Dedifferentiated amniotic fluid mesenchymal stem cell (primary cell): ENCODE results near the gene HMOX2.

Experiments
- DNase-seq: peaks from one replicate; pipeline ENCODE4 v3.0.0-alpha.2; 2016; ENCODE audit errors: extremely low spot score

Gene HMOX2

DNA sequence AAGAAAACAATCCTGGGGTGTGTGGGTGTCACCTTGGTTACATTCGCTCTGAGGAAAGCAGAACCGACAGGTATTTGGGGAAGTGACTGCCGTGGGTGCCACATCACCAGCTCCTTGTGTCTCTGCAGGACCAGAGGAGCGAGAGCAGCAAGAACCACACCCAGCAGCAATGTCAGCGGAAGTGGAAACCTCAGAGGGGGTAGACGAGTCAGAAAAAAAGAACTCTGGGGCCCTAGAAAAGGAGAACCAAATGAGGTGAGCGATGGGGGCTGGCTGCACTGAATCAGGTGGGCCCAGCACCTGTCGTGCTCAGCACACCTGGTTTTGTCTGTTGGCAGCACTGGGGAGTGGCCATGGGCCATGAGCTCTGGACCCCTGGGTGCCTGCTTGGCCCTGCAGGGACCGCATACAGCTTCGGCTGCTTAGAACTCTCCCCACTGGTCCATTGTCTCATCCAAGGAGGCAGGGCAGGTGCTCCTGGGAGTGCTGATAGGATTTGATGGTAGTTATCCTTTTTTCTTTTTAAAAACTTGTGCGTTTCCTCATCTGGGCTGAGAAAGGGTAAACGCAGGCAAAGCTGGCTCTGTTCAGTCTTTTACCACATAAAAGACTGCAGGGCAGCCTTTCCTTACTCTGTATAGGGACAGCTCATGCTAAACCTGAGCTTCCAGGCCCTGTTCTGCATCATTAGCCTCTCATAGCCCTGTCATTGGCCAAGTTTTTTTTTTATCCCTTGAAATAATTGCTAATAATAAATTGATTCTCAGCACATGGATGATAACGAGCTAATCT, 29.4 kb downstream of the HMOX2 start:
- no peak for DNase-seq

DNA sequence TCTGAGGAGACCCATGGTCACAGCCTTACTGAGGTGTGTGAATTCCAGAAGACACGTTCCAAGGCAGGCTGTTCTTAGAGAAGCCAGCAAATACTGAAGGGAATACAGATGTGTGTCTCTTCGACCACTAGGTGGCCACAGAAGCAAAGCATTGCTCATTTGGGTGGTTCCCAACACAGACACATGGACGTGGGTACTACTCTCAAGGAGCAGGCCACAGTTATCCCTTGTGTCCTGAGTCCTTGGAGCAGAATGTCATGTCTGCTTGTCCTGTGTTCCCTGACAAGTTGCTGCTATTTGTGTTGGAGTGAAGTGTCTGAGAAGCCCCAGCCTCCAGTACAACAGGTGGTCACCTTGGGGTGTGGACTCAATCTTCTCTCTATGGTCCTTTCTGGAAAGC, 30.3 kb downstream of the HMOX2 start:
- peak; percentile 85 for DNase-seq

DNA sequence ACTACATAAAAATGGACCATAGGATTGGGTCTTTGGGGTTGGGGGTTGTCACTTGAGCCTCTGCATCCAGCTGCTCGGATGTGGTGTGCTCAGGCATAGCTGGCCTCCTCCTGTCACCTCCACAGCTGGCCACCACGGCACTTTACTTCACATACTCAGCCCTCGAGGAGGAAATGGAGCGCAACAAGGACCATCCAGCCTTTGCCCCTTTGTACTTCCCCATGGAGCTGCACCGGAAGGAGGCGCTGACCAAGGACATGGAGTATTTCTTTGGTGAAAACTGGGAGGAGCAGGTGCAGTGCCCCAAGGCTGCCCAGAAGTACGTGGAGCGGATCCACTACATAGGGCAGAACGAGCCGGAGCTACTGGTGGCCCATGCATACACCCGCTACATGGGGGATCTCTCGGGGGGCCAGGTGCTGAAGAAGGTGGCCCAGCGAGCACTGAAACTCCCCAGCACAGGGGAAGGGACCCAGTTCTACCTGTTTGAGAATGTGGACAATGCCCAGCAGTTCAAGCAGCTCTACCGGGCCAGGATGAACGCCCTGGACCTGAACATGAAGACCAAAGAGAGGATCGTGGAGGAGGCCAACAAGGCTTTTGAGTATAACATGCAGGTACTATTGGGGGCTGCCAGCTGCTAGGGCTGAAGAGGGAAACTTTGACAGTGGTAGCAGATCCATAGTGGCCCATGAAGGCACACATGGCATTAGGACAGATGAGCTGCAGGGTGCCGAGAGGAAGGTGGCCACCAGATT, 31.6 kb downstream of the HMOX2 start:
- DNase-seq: no peak

DNA sequence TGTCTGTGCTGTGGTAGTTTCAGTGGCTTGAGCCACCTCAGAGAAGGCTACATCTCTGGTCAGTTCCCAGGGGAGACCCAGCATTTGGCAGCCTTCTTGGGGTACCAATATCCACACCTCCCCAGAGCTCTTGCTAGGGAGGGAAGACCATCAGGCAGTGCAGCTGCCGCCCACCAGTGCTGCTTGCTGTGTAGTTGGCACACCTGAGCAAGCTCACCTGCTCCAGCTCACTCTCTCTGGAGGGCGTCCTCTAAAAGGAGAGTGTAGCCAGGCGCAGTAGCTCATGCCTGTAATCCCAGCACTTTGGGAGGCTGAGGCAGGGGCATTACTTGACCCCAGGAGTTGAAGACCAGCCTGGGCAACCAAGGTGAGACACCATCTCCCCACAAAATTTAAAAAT, 32.6 kb downstream of the HMOX2 start:
- DNase-seq: no peak

DNA sequence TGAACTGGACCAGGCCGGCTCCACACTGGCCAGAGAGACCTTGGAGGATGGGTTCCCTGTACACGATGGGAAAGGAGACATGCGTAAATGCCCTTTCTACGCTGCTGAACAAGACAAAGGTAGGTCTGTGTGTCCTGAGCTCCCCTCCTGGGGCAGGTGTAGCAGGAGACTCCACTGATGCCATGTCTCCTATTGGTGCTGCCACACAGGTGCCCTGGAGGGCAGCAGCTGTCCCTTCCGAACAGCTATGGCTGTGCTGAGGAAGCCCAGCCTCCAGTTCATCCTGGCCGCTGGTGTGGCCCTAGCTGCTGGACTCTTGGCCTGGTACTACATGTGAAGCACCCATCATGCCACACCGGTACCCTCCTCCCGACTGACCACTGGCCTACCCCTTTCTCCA, 33.2 kb downstream of the HMOX2 start:
- DNase-seq: no peak

DNA sequence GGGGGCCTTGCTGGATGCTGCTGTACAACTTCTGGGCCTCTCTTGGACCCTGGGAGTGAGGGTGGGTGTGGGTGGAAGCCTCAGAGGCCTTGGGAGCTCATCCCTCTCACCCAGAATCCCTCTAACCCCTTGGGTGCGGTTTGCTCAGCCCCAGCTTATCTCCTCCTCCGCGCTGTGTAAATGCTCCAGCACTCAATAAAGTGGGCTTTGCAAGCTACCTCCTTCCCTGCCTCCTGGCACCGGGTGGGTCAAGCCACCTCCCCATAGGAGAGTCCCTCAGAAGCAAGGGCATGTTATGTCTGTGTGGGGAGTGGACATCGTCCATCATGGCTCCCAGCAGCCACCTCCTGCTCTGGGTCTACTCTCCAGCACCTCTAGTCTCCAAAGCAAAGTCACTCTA, 33.9 kb downstream of the HMOX2 start:
- DNase-seq: no peak

DNA sequence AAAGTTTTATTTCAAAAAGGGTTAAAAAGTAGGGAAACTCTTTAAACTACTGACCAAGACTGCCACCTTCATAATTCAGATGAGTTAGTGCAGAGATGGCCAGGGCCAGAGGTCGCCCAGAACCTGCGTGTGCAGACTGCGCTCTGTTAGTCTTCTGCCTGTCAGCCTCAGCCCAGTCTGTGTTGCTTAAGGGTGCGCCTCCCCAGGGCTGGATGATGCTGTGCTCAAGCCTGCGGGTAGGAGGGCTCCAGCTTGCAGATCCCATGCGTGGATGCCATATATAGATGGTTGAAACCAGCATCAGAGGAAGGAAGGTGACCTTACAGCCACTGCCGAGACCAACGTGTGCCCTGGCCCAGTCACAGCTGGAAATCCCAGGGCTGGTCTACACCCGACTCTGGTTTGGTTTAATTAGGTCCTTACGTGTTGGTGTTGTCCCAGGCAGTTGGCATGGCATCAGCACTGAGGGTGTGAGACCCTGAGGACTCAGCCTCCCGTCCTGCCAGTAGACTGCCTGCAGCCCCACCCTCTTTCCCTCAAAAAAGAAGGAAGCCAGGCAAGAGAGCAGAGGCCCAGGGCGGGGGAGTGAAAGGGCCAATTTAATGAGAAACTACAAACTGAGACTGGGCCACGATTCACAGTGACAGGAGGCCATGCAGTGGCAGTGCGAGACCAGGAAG, 34.7 kb downstream of the HMOX2 start:
- no peak for DNase-seq

DNA sequence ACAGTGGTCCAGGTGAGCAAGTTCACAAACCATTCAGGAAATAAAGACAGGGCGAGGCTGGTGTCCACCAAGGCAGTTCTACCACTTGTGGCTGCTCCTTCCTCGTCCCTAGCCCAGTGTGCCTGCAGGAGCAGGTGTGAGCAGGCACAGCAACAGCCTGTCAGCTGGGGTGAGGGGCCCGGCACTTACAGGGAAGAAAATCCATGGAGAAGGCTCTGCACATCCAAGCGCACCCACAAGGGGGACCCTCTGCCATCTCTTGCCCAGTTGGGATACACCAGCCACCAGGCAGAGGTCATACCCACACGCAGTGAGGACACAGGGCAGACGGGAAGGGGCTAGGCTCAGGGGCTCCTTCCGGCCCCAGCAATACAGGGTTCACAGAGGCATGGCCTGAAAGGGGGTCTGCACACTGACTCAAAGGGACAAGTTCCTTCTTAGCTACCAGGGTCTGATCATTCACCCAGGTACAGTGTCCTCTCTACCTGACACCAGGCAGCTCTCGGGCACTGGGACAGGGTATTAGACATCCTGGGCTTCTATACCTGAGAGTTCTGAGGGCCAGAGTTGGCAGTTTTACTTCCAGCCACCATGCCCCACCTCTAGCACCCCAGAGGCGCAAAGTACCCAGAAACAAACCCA, 35.4 kb downstream of the HMOX2 start:
- no peak for DNase-seq

DNA sequence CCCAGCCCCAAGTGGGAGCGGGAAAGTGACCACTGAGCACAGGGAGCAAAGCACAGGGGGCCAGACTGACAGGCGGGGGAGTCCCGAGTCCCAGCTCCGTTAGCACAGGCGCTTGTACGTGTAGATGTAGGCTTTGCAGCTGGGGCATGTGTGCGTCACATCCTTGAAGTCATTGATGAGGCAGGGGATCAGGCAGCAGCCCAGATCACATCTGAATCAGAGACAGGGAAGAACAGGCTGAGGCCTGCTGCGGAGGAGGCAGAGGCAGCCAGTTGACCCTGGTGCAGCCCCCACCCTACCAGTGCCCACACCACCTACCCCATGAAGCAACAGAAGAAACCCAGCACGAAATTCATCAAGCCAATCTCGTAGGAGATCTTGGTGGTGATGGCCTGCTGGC, 36.3 kb downstream of the HMOX2 start:
- DNase-seq: no peak

DNA sequence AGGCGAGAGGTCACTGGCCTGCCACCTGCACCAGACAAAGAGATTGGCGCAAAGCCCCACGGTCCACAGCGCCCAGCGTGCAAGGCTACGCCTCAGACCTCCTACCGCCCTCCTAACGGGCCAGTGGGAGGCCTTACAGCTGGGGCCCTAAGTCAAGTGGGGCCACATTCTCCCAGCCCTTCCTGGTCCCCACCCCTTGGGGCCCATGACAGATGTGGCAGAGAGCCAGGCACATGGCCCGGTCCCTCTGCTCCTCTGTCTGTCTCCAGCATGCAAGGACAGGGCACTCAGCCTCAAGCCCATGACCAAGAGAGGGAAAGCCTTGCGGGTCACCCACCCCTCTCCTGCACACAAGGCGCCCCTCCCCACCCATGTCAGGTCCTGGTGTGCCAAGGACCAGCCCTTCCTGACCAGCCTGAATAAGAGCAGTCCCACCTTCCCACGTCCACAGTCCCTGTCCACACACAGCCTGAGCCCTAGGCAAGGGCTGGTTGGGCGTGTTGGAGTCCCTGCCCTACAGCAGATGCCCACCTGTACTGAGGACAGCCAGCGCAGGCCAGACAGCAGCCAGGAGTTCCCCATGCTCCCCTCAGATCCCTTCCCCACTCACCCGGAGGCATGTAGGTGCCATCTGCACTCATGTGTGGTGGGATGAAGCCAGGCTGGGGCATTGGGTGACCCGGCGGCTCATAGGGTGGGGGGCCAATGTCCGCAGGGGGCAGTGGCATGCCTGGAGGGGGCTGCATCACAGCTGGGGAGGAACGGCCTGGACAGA, 37.1 kb downstream of the HMOX2 start:
- no peak for DNase-seq

DNA sequence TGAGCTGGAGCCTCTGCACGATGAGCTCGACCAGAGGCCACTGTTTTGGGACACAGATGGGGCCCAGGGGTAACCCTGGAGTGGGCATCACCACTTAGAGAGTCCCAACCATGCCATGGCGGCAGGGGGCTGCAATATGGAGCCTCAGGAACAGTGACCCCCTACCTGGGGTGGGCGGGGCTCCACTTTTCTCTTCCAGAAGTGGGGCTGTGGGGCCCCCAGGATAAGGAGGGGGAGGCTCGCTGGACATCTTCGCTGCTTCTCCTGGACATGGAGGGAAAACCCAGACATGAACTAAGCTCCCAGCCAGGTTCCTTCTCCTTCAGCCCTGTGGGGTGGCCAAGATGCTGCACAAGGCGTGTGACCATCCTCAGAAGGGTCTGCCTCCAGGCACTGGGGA, 37.7 kb downstream of the HMOX2 start:
- no peak for DNase-seq

DNA sequence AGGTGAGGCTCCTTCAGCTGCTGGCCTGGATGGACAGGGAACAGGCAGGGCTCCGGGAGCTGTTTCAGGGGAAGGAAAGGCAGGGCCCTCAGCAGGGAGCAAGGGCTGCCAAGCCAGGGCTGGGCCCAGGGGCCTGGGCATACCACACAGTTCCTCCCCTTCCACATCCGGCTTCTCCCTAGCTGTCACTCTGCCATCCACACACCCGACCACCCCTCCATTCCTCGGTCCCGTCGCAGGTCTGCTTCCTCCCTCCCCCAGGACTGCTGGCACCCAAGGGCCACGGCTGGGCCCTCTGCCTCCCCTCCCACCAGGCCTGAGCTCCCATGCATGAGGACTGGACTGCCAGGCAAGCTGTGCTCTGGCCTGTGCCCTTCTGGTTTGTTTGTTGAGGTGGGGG, 38.4 kb downstream of the HMOX2 start:
- DNase-seq: no peak

DNA sequence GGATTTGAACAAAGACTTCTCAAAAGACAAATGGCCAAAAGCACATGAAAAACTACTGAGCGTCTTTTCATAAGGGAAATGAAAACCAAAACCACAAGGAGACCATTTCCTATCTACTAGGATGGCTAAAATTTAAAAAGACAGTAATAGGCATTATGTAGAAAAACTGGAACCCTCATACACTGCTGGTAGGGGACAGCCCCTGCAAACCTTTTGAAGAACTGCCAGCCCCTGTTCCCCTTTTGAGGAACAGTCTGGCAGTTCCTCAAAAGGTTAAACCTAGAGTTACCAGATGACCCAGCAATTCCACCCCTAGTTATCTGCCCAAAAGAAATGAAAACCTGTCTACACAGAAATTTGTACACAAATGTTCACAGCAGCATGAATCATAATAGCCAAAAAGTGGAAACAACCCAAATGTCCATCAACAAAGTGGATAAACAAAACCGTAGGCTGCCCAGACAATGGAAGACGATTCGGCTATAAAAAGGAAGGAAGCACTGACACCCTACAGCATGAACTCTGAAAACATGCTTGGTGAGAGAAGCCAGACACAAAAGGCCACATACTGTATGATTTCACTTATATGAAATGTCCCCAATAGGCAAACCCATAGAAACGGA, 39.5 kb downstream of the HMOX2 start:
- no peak for DNase-seq

DNA sequence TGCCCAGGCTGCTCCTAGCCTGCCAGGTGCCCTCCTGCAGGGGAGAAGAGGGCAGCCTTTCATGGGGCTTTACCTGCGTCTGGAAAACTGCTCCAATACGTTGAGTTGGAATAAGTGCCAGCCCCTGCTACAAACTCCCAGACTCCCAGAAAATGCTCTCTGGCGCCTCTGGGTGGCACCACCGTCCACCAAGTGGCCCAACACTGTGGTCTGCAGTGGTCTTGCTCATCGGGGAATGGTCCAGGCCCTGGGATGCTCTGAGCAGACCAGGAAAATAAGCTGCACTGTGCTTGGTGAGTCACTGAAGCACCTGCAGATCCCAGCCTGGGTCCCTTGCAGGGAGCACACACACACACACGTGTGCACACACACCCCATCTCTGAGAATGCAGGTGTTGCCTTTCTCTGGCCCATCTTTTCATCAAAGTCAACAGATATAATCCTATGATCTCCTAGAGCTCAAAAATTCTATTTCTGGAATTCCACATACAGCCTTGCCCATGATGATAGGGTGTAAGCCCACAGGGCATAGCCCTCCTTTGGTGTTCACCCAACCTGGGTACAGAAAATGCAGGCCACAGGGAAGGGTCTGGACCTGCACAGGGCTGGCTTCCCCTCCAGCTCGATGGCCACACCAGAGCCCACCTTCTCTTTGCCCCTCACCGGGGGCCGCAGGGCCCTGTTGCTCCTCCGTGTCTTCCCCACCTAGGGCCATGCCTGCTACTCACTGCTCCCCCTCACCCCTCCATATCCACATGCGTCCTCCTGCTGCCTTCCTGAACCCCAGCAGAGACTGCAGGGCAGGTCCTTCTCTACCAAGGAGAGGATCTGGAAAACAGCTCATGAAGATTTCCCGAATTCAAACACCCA, 41.8 kb downstream of the HMOX2 start:
- DNase-seq: no peak

DNA sequence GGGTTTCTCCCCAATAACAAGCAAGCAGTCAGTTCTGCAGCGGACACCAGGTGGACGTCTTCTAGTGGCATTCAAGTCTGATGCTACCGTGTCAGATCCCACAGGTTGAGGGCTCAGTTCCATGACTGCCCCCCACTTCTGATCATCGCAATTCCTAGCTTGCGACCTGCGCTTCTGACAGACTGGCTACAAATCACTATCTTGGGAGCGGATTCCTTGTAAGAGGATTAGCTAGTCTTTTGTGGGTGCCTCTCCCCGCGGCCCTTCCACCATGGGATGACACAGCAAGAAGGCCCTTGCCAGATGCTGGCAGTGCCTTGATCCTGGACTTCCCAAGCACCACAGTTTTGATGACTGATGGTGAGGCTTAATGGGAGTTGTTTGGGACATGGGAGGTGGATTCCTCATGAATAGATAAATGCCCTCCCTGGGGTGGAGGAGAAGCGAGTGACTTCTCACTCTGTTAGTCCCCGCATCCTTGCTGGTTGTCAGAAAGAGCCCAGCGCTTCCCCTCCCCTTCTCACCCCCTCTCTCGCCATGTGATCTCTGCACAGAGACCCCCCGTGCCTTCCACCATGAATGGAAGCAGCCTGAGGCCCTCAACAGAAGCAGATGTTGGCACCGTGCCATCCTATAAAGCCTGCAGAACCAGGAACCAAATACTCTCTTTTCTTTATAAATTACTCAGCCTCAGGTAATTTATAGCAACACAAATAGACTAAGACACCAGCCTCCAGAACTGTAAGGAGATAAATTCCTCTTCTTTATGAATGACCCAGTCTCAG, 43.3 kb downstream of the HMOX2 start:
- DNase-seq: no peak

DNA sequence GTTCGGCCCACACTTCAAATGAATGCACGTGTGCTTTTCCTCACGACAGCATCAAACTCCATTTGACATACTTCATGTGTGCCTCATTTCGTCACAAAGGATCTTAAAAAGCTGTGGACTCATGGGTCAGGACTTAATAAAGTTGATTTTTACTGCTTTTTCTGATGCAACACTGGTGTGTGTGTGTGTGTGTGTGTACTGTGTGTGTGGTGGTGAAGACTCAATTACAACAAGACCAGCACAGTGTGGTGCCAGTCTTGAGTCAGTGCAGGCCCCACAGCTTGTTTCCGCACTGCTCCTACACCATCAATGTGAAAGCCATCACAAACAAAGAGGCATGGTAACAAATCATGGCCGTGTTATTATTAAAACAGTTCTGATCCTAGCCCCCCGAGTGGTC, 44.7 kb downstream of the HMOX2 start:
- no peak for DNase-seq

DNA sequence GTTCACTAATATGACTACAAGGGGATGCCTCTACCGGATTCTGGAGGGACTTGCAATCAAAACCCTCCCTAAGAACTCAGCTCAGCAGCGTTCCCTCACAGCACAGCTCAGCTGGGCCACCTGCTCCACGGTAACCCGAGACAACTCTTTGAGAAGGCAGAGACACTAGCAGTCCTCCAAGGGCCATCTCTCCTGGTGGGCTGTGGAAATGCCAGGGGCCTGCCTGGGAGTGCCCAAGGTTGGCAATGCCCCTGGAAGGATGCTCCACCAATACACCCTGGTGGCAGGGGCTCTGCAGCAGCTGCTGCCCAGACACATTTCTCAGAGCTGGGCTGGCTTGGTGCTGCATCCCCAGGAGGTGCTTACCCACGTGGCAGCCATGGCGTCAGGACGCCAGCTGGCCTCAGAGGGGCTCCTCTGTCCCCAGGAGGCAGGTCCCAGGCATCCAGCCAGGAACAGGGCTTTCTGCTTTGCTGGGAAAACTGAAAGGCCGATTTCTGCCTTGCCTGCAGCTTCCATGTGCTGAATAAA, 45.9 kb downstream of the HMOX2 start:
- DNase-seq: no peak

DNA sequence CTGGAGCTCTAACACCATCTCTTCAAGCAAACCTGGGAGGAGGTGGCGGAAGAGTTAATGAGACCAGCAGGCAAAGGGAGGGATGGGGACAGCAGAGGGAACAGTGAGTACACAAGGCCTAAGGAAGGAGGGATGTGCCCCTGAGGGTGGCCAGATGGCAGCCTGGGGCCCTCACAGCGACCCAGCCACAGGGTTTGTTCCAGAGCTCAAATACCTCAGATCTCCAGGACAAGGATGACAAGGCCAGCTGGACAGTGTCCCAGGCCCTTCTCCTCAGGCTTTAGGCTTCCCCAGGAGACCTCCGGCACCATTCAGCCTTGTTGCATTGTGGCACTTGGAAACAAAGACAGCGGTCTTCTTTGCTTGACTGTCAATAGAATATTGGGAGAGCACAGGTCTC, 47.5 kb downstream of the HMOX2 start:
- no peak for DNase-seq

DNA sequence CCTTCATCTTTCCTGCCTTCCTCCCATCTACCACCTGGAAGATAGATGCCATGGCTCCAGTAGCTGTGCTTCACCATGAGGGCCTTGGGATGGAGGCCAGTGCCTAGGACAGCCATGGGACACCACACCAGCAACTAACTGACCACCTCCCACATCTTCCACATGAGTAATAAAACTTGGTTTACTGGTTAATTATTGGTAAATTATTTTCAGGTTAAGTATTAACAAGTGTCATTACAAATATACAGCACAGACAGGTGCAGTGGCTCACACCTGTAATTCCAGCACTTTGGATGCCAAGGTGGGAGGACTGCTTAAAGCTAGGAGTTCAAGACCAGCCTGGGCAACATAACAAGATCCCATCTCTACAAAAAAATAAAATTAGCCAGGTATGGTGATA, 48.4 kb downstream of the HMOX2 start:
- DNase-seq: no peak
